Daoy (cell line): ENCODE results near the gene ARHGAP42. TPM values are rescaled to one million over a fixed set of nuclear protein-coding genes. Genes with fewer than 3 reads are reported as not detected.
"Not testable (repeated sequence)": the region's sequence is repeated elsewhere in the genome, so short reads cannot be mapped to it uniquely, and the experiment has no call there.

Experiments used
- DNase-seq: peaks from one replicate; pipeline ENCODE4 v3.0.0-alpha.2; 2015; ENCODE audit warnings: low read depth
- total RNA-seq: library from RNA; depleted of rRNA; stranded (reverse); fragments of >200 nt; shearing (Covaris generic); gene quantifications from 2 replicates; pipeline ENCODE4 v1.2.3, GENCODE V29; 2014

Gene ARHGAP42
- total RNA-seq, 1 experiment from 2014 or later, result 6.7 TPM

DNA sequence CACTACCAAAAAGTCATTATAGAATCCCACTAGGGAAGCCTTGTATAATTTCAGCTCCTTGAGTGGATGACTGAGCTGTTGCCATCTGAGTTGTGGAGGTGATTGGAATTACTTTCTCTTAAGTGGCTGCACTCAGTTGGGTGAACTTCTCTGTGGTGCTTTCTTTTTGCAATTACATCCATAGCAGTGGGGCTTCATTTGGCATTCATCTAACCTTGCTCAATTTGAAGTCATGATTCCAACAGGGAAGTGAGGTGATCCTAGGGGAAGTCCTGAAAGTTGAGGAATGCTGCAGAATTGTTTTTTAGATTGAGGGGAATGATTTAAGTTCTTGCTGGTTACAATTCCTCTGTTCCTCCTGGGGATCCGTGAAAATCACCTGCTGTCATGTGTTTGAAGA is 39.6 kb downstream of the ARHGAP42 start:
- no peak for DNase-seq

DNA sequence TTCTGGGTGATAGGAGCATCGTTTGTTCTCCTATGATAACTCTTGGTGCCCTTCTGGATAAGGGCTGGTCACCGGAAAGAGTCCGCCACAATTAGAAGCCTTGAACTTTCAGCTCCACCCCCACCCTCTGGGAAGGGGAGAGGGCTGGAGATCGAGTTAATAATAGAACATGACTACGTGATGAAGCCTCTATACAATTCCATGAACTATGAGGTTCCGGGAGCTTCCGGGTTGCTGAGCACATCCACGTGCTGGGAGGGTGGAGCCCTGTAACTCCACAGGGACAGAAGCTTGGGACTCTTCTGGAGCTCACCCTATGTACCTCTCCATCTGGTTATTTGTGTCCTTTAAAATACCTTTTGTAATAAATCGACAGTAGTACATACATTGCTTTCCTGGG is 40.3 kb downstream of the ARHGAP42 start:
- no peak for DNase-seq

DNA sequence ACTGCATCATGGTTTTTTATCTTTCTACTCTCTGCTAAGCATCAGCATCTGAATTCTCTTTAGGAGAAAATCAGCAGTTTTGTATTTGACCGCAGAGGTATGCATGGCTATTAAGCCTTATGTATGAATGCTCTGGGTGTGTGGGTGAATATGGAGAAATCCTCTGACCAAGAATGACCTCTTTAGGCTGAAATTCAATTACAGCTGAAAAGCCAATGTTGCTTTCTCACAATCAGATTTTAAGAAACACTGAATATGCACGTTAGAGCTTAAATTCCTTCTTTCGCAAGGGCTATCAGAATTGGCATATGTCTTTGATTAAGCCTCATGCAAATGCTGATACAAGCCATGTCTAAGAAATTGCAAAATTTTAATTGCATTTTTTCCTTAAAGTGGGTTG is 43.2 kb downstream of the ARHGAP42 start:
- DNase-seq, result no peak

DNA sequence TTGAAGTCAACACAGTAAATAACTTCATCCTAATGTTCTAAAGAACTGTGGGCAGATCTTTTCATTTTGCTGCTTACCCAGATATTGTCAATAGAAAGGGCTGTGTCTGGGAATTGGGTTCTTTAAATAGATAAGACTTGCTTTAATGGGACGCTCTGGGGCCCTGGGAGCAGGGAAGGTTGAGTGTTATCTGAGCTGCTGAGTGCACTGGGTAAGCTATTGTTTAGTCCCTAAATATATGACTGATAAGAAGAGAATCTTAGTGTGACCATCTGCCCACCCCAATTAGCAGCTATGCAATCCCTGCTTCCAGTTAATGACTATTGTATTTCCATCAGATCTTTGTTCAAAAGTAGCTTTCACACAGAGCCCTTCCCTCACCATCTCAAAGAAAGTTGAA is 44.4 kb downstream of the ARHGAP42 start:
- no peak for DNase-seq

DNA sequence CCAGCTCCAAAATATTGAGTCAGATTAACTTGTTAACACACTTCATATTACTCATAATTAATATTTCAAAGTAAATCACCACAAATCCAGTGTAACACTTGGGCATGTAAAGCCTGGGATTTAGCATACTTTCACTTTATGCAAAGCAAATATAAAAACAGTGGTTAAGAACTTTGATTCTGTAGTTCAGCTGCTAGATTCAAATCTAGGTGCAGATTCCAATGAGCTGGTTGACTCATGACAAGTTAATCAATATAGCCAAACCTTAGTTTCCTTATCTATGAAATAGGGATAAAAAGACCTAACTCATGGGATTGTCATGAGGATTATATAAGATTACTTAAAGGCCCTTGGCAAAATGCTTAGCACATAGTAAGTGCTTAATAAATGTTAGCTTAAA is 45.9 kb downstream of the ARHGAP42 start:
- no peak for DNase-seq

DNA sequence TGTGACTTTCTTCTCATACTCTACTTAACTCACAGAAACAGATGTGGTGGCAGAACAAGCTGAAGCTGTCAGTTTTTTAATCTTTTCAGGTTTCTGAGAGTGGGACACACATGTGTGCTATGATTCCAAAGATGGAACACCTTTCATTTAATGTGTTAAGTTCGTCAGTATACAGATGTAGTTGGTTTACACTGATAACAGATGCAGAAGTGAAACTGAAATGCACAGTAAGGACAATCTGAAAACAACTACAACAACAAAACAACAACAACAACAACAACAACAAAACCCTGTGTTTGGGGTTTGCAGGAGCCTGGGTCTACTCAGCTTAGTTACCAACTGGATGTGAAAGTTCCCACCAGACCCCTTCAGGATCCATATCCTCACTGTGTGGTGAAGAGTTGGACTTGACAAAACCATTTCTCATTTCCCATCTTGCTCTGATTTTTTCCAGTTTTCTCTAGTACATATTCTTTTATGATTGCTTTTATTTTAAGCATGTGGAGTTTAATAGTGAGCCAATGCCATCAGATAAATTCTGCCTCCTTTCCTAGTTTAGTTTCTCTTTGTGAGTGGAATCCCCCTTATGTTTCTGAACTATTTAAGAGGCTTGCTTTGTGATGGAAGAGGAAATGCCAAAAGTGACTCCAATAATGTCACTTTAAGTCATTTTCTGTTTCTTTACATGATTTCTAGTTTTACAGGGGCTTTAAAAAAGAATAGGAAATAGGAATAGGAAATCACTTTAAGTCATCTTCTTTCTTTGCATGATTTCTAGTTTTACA is 47.8 kb downstream of the ARHGAP42 start:
- DNase-seq, result no peak

DNA sequence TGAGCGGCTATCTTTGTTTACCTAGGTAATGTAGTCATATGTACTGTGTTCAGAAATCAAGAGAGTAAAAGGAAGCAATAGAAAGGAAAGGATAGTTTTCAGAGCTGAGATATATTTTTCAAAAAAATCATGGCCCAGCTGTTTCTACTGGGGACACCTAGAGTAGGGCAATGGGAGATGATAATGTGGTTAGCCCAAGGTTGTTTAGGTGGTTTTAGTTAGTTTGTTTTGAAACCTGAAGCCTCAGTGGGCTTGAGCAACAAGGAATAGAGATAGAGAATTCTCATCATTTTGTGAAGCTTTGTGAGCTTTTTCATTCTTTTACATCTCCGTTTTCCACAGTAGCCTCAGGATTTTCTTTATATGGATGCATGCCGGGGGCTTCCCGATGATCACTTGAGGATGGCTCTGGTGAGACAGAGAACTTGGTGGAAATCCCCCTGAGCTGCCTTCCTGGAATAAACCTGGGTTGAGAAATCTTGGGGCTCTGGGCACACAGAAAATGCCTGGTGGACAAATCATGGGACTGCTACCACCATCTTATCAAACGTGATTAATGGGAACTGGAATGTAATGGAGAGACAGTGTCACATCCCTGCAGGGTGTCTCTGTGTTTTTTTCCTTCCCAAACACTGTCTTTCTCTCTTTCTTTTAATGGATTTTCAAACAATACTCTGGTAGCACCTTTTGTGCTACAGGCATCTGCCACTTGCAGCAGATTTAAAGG is 49.0 kb downstream of the ARHGAP42 start:
- DNase-seq, result peak; percentile 23

DNA sequence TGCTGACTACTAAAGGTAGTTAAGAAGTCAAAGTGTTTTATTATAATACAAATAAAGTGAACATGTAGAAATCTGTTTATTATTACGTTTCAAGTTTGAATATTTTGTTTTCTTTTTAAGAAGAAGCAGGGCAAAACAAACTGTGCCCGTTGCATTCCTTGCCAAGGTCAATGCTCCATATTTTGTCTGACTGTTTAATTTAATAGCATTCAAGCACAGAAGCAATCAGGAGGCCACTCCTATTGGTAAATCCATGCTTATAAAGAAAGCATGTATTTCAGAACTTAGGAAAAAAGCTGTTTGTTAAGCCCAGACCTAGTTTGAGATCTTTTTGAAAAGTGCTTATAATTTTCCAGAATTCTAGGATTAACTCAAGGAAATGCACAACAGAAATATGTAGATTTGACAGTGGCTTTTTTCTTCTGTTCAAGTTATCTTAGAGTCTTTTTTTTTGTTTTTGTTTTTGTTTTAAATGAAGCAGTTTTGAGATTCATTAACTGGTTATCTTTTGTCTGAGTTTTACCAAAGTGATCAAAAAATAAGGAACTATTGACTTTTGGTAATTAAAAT is 51.7 kb downstream of the ARHGAP42 start:
- no peak for DNase-seq

DNA sequence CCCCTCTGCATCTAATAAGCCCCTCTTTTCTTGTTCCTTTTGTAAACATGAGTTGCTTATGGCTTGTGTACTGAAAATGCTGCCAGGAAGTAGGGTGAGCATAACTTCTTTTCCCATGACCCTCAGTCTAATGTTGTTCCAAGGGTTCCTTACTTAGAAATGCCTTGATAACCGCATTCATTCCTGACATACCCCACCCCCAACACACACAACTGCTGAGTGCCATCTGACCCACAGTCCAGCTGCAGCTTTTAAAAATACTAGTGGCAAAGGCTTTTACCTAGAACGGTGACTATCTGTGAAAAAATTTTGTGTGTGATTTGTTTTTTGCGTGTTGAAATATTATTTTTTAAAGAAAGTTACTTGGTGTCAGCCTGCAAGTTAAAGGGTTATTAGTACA is 52.6 kb downstream of the ARHGAP42 start:
- DNase-seq, result peak; percentile 82

DNA sequence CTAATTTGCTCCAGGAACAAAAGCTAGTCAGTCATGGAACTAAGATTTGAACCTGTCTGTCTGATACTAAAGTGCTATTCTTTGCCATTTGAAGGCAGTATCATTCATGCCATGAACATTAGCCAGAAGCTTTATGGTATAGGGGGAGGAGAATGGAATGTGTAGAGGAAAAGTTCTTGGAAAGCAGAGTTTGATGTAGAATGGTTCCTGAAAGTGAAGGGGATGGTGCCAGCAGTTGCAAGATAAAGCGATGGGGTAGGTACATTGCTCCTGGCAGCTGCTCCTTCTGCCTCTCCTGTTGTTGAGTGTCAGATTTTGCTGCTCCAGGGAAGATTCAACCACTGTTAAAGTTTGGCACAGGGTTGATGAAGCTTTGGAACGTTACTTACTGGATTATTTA is 53.4 kb downstream of the ARHGAP42 start:
- no peak for DNase-seq

DNA sequence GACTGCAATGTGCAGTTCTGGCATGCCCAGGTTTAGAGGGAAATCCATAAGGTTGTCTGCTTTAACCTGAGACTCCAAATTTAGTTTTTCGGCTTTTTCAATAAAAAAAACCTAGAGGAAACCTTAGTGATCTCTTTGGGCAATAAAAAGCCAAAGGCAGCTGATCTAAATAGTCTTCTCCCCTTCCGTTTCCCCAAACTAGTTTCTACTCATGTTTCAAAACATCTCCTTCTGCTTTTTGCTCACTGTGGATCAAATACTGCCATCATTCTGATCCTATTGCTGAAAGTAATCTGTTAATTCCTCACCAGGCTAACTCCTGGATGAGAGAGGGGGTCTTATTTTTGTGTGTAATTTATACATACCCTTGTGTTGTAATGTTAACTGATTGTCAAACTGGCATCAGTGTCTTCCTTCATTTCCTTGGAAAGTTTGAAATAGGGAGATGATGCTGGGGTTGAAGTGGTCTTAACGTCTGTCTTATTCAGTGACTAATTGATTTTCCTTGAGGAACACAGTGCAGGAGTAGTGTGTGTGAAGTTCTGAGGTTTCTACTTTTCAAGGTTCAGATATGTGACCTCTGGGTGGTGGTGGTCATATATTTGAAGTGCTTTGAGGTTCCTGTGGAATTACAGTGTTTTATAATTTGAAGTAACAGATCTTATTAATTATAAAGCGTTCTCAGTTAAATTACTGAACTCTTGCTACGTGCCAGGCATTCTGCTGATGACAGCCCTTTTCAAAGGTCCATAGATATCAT is 55.0 kb downstream of the ARHGAP42 start:
- no peak for DNase-seq

DNA sequence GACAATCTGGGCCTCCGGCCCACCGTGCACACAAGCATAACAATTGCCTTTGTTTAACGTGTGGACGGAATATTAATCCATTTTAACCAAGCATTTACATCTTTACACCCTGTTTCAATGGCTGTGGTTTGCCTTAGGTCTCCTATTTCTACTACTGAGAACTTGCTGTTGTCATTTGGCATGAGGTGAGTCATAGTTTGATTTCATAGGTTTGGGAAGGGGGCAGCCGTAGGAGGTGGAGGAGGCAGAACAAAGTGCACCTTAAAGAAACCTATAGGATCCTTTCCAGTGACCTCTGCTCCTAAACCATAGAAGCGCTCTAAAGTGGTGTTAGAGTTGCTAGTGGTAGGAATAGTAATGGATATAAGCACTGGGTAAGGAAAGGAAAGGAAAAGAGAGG is 59.4 kb downstream of the ARHGAP42 start:
- DNase-seq, result no peak

DNA sequence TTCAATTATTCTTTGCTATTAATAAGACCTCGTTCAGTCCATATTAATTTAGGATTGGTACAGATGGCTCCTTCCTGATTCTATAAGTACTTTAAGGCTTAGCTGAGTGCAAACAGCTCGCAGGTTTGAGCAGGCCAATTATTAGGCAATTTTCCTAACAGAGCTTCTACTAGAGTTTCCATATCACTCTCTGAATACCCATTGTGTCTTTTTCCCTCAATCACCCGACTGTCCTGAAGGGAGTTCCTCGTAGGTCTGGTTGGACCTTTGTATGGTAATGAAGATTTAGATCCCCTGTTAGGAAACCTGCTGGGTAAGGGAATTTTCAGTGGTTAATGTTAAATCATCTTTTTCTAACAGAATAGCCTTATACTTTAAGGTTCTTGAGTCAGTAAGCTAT is 61.1 kb downstream of the ARHGAP42 start:
- DNase-seq, result no peak

DNA sequence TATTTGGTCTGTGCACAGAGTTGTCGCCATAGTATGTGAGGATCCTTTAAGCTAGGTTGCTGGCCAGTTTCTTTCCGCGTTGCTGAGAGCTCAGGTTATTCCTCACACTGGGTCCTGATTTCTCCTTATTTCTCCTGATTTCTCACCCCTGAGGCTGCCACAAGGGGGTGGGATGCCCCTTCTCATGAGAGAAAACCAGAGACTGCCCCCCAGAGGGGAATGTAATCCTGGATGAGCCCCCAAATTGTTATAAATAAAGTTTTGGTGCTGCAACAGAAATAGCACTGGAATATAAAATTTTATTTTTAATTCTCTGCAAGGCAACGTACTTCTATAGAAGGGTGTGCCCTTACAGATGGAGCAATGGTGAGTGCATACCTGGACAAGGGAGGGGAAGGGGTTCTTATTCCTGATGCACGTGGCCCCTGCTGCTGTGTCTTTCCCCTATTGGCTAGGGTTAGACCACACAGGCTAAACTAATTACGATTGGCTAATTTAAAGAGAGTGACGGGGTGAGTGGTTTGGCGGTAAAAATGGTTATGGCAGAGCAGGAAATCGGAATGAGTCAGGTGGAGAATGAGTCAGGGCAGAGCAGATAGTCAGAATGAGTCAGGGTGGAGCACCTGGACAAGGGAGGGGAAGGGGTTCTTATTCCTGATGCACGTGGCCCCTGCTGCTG is 62.9 kb downstream of the ARHGAP42 start:
- not testable (repeated sequence) for DNase-seq

DNA sequence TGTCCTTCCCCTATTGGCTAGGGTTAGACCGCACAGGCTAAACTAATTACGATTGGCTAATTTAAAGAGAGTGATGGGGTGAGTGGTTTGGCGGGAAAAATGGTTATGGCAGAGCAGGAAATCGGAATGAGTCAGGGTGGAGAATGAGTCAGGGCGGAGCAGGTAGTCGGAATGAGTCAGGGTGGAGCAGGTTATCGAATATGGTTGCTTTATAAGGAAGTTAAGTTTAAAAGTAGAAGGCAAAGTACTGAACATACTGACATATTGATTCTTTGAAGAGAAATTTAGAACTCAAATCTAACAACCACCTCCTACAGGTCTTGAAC is 63.4 kb downstream of the ARHGAP42 start:
- not testable (repeated sequence) for DNase-seq

DNA sequence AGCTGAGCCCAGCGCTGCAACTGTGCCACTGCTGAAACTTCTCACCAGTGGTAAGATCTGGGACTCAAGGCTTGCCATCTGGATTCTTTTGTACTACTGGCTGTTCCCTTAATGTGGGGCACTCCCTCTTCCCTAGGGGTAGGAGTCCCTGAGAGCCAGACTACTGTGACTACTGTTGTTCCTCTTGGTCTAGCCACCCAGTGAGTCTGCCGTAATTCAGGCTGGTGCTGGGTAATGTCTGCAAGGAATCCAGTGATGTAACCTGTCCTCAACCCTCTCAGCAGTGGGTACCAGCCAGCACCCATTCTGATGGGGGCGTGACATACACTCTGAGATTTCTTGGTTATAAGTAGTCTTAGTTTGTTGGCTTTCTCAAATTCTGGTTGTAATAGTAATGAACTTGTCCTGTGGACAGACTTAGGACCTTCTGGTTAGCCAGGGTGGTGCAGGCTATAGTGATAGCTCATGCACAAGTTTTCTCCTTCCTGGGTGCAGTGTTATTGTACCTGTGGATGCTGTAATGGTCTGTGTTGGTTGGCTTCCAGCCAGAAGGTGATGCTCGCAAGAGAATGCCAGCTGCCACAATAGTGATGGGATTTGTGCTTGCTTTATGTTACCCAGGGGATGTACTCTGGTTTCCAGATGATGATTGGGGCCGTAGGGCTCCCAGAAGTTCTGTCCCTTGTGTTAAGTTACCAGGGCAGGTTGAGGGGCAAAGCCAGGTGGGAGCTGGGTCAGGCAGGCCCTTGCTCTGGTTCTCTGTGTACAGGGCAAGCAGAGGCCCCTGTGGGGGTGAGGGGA is 65.5 kb downstream of the ARHGAP42 start:
- DNase-seq, result no peak

DNA sequence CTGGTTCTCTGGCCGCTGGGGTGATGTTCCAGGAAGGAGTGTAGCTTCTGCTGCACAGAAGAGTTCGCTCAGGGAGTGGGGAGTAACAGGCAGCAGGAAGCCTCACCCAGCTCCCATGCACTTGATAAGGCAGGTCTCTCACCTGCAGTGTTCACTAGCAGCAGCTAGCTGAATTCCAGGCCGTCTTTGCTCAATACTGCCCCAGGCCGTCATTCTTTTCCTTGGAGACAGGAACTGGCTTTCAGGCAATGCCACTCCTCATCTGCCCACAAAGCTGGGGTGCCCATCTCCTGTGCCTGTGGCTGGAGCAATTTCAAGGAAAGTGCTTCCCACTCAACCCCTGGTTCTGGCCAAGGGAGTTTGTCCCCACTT is 66.1 kb downstream of the ARHGAP42 start:
- DNase-seq, result no peak

DNA sequence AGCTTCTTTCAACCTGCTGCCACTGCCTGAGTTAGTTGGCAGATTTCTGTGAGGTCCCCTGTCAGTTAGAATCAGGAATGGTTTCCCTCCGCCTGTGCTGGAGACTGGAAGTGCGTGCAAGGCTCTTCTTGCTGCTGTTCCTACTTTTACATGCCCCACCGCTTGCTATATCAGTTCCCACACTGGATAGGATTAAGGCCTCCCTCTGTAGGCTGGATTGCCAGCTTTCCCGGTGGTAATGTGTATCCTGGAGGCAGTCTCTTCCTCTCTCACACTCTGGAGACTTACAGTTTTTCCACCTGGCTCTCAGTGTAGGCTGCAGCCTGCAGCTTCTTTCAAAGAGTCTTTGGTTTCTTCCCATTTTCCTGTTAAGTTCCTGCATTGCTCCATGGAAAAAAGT is 66.5 kb downstream of the ARHGAP42 start:
- no peak for DNase-seq

DNA sequence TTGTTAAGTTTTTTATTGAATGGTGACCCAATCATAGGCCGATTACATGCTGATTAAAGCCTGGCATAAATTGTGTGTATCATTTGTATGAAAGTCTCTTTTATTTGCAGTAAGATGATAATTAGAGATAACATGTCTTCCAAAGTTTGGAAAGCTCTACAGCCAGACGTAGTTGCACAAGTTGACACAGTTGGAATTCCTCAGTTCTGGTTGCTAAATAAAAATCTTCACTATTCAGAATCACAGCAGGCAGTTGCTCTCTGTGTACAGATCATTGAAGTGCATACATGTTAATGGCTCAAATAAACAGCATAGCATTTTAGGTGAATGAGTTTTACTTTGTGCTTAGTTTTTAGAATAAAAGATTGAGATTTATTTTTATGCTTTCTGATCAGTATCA is 69.5 kb downstream of the ARHGAP42 start:
- no peak for DNase-seq

DNA sequence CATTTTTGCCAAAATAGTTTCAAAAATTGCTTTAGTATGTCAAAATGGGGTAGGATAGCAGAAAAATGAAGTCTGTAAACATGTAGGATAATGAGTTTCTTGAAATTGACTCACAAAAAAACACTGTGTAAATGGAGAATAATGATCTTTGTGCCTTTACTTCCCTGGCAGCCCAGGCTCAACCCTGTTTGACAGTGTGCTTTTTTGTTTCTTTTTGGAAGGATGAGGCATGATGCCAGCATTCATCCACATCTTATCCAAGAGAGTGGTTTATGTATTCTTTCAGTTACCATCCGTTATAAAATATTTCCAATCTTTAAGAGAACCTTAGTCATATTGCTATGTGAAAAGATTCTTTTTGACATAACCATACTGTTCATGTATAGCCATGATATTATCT is 70.6 kb downstream of the ARHGAP42 start:
- DNase-seq, result no peak

DNA sequence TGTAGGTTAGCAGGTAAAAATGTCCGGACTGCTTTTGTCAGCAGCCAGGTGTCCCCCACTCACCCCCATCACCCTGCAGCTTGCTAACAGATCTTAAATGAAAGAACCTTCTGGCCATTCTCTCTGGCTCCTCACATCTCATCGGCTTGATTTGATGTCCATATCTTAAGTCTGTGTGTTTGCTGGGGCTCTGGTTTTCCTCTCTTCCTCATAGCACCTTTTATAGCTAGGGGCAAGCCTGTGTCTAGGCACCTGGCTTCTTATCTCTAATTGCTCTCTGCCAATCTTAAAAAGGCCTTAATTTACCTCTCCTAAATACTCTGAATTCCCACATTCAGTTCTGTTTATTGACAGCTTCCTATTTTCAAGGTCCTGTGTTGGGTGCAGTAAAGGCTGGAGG is 72.0 kb downstream of the ARHGAP42 start:
- DNase-seq, result no peak
